Fibroblast of skin of back (primary cell): ENCODE data around the gene MYO3B.

Source experiments
- DNase-seq: peaks from one replicate; pipeline ENCODE4 v3.0.0-alpha.2; 2013

MYO3B gene

GRCh38 chr2:170236680-170237047, 58.7 kb downstream of the MYO3B start:
- DNase-seq = no peak

DNA sequence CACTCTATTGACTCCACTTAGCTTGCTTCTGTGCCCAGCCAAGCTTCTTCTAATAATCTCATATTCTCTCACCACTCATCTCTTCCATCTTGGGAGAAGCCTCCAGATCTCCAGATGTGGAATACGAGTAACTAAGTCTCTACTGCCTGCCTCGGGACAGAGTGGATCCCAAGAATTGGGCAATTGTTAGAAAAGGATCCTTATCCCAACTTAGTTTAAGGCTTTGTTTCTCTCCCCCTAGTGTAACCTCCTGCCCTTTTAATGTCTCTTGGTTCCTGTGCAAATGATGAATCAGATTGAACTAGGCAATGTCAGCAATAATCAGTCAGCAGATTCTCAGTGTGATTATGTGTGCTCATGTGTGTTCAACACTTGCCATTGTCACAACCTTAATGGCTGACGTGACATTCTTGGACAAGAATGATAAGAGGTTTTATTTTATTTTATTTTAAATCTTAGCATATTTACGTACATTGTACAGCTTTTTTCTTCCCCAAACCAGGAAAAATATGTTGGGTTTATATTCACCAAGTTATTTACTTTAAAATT, 59.7 kb downstream of the MYO3B start:
- DNase-seq = no peak

DNA sequence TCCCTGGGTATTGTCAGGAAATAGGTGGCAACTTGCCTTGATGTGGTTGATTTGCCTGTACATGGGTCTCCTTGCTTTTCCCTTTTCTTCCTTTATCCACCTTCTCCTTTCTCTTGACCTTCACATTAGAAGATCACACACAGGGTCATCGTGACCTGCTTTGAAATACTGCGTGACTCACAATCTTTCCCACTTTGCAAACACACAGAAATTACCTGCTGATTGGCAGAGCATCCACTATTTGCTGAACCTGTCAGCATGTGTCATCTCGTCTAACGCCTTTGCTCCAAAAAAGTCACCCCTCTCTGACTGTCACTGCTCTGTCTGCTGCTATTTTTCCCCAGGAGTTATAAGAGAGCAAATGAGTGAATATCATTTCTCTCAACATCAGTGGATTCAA, 60.8 kb downstream of the MYO3B start:
- no peak for DNase-seq

DNA sequence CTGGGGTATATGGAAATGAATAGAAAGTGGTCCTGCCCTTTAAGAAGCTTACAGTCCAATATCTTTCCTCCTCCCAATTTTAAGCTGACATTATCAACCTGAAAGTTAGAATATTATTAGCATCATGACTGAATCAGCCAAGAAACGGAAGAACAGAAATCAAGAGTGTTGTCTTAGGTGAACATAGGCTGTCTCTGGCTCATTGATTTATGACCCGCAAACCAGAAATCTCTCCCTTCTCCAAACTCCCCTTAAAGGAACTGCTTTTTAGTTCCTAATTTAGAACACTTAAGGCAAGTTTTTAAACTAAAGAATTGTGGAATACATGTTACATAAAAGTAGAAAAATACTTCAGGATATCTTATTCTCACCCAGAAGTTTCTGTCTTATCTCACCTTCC, 62.7 kb downstream of the MYO3B start:
- no peak for DNase-seq

- peak; percentile 19 for DNase-seq
These were observed 63.8 kb downstream of the MYO3B start for GRCh38 chr2:170241756-170242155.

DNA sequence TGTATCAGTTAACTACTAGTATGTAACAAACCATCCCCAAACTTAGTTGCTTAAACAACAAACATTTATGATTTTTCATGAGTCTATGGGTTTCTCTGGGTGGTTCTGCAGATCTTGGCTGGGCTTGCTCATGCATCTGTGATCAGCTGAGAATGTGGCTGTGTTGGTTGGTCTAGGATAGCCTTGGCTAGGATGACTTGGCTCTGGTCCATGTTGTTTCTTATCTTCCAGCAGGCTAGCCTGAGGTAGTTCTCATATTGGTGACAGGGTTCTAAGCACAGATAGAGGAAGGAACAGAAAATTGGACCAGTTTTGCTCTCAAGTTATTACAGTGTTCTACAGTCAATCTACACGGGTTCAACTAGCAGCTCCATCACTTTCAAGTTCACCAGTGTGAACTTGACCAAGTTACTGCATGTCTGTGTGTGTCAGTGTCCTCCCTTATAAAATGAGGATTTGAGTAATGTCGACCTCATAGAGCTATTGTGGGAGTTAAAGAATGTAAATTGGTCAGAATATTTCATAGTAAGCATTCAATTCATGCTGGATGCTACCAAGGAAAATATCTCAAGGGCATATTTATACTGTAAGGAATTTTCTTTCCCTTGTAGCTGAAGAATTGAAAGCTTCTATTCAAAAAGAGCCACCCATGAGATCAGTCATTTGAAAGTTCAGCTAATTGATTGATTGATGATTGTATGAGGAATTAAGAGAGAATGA, 65.3 kb downstream of the MYO3B start:
- peak; percentile 49 for DNase-seq

DNA sequence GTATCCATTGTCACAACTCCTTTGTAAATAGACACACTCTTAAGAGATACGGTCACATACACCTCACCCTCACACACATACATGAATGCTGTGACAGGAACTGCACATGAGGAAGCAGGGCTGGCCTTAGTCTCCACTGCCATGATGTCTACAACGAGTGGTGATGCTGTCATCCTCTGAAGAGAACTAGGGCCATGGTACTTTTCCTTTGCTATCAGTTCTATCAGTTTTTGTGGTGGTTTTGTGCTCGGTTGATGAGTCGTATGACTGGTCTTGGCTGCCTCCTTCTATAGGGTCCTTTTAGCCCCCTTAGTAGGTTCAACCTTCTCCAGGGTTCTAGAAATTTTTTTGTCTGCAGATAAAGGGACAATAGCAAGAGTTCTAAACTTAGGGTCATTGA, 66.0 kb downstream of the MYO3B start:
- DNase-seq = no peak

- no peak for DNase-seq
These were observed 66.6 kb downstream of the MYO3B start for GRCh38 chr2:170244555-170244954.

DNA sequence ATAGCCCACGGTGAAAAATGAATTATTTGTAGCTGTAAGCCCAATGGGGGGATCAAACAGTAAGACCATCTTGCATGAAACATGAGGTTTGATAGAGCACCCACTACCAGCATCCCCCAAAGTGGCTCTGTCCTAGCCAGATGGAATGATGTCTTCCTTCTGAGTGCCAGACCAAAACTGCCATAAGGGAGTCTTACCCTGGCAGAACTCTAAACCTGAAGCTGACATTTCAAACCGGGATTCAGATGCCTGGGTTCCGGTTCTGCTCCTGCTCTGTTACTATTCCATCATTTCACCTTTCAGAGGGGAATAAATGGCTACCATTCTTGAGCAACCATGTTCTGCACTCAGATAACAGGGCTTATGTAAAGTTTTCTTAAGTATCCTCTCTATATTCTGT, 67.4 kb downstream of the MYO3B start:
- no peak for DNase-seq

DNA sequence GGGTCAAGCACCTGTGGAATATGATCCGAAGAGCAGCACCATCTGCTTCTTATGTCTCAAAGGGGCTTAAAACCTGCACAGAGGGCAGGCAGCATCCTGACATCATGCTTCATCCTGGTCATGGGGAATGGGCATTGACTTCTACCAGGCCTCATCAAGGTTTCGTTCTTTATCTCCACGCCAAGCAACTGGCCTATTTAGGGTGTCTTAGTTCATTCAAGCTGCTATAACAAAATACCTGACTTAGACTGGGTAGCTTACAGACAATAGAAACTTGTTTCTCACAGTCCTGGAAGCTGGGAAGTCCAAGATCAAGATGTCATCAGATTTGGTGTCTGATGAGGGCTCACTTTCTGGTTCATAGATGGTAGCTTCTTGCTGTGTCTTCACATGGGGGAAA, 69.4 kb downstream of the MYO3B start:
- DNase-seq = no peak

DNA sequence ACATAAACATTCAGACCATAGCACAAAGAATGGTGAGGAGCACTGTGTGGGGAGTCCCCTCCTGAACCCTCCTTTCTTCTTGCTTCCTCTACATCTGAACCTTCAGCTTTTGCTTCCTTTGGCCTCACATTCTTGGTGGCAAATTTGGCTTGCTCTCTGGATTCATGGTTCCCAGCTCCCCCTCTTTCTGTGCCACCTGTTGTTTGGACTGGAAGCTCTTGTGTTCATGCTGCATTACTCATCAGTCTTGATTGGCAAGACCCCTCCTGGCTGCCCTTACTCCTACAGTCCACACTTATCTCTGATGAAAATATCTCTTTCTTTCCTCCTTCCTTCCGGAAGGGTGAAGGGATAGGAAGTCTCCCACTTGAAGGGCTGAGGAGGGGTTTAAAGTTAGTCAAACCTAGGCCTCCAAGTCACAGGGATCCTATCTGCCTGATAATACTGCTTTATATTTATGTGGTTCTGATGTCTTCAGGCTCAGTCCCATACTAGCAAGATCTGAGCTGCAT, 70.0 kb downstream of the MYO3B start:
- no peak for DNase-seq

DNA sequence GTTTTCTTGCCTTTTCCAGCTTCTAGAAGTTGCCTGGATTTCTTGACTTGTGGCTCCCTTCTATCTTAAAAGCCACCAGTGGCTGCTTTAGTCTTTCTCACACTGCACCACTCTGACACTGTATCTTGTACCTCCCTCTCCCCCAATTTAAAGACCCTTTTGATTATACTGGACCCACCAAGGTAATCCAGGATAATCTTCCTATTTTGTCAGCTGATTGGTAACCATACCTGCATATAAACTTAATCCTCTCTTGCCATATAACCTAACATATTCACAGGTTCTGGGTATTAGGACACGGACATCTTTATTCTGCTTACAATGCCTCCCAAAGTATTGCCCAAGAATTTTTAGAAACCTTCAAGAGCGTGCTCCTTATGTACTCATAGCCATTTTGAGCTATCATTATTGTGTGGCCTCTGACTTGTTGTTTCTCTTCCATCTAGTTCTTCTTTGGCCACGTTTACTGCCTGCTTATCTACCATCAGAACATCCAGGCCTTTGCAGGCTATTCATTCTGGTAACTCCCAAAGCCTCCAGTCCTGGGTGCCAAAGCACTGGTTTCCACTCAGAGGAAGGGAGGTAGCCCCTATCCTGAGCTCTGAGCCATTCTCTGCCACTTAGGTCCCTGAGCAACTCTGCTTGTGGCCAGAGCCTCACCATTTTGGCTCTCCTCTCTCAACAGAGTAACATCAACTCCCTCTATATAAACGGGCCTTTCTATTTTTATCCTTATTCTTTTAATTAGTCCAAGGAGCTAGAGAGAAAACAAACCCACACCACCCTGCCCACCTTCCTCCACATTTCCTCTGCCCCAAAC, 70.8 kb downstream of the MYO3B start:
- no peak for DNase-seq

GRCh38 chr2:170249761-170250160, 71.8 kb downstream of the MYO3B start:
- no peak for DNase-seq

- DNase-seq = no peak
These were observed 72.6 kb downstream of the MYO3B start for GRCh38 chr2:170250584-170250983.

DNA sequence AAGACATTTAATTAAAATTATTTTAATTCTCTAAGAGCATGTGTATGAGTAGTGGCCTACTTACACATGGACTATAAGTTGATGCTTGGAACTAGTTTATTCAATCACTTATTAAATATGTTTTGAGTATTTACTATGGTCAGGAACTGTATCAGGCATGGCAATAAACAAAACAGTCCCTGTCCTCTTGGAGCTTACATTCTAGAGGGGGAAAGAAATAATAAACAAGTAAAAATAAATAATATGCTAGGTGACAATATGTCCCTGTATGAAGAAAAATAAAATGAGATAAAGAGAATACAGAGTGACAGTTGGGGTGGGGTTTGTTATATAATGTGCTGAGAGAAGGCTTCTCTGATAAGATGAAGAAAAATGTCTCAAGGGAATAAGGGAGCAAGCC, 74.5 kb downstream of the MYO3B start:
- no peak for DNase-seq

GRCh38 chr2:170253721-170254230, 75.8 kb downstream of the MYO3B start:
- no peak for DNase-seq

DNA sequence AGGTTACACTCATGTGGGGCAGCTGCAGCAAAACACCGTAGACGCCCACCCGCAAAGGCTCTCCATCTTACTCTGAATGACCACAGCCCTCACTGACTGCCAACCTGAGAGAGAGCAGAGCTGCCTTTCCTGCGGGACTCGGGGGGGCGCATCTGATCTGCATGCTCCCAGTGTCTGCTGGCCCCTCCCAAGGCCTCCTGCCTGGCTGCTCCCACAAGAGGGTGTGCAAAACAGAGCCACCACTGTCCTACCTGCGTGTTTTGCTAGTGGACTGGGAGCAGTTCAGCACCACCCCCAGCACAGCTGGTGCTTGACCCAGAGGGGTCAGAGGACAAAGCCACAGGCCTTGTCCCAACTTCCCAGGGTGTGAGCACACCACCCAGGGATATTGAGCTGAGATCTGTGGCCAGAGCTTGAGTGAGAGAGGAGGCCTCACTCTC, 76.4 kb downstream of the MYO3B start:
- no peak for DNase-seq

GRCh38 chr2:170255137-170255536, 77.2 kb downstream of the MYO3B start:
- DNase-seq = no peak

GRCh38 chr2:170255971-170256370, 78.0 kb downstream of the MYO3B start:
- DNase-seq = peak; percentile 58

GRCh38 chr2:170258382-170258781, 80.4 kb downstream of the MYO3B start:
- no peak for DNase-seq

GRCh38 chr2:170260188-170260587, 82.2 kb downstream of the MYO3B start:
- no peak for DNase-seq

DNA sequence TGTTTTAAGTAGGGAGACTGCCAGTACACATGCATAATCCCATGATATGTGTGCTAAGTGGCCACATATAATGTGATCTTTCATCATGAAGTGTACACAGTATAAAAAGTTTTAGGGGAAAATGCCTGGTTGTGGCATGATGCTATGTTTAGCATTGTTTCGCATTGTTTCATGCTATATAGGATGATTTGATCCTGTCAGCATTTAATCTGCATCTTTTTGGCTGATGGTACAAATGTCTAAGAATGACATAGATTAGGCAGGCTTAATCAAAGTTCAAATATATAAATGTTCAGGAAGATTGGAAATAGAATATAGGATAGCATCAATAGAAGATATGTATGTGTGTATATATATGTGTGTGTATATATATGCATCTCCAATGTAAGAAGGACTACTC, 83.6 kb downstream of the MYO3B start:
- no peak for DNase-seq

DNA sequence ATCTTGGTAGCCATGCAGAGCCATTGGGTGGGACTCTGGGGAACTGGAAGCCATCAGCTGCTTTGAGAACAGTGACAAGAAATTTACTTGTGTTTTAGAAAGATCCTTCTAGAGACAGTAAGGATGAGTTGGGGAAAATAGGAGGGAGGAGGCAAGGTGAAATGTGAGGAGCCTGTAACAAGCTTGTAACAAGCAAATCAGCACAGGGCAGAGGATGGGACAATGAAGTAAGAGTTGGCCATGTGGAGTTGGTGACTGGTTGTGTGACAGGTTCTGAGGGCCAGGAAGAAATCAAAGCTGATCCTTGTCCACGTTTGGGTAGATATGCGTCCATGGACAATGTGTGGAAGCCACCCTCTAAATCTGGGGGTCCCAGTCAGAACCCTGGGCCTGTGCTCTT, 84.4 kb downstream of the MYO3B start:
- no peak for DNase-seq

- no peak for DNase-seq
These were observed 84.9 kb downstream of the MYO3B start for GRCh38 chr2:170262806-170263205.
